ENCODE results near the gene SMTNL2.

SMTNL2 gene

GRCh38 chr17:4583782-4584100 lies 588 bp upstream of the SMTNL2 start:
- no peaks in the 10 kb centered on the region for H3K79me2 ChIP-seq (ENCODE audit: insufficient read depth, low read length)
- no peak overlapping the region for H2AFZ ChIP-seq (ENCODE audit: low read length)
- TF ChIP-seq, protein P1, sequence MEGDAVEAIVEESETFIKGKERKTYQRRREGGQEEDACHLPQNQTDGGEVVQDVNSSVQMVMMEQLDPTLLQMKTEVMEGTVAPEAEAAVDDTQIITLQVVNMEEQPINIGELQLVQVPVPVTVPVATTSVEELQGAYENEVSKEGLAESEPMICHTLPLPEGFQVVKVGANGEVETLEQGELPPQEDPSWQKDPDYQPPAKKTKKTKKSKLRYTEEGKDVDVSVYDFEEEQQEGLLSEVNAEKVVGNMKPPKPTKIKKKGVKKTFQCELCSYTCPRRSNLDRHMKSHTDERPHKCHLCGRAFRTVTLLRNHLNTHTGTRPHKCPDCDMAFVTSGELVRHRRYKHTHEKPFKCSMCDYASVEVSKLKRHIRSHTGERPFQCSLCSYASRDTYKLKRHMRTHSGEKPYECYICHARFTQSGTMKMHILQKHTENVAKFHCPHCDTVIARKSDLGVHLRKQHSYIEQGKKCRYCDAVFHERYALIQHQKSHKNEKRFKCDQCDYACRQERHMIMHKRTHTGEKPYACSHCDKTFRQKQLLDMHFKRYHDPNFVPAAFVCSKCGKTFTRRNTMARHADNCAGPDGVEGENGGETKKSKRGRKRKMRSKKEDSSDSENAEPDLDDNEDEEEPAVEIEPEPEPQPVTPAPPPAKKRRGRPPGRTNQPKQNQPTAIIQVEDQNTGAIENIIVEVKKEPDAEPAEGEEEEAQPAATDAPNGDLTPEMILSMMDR (IDR thresholded peaks at IDR 0.05; ENCODE audit: low read length): peak; percentile 9; the same call in 1 of the 2 replicates
- no peak for TF ChIP-seq EZH2 (IDR thresholded peaks at IDR 0.05; ENCODE audit: borderline replicate concordance, low read length)
- no peak overlapping the region for H3K4me2 ChIP-seq (ENCODE audit: low read length)
- H3F3A ChIP-seq (ENCODE audit: insufficient read depth, low read length): no peaks in the 10 kb centered on the region
- no peaks in the 10 kb centered on the region for H3K9me2 ChIP-seq (ENCODE audit: low read depth, low read length)
- H3K36me3 ChIP-seq (ENCODE audit: insufficient read depth, low read length): no peaks in the 10 kb centered on the region
- H3K4me3 ChIP-seq (ENCODE audit: low read depth, low read length, poor library complexity, severe bottlenecking): no peak overlapping the region
- no peak overlapping the region for H3K9ac ChIP-seq (ENCODE audit: low read length)
- no peaks in the 10 kb centered on the region for H3K9me3 ChIP-seq (ENCODE audit: low read length)
- peaks cover 6% of the 10 kb centered on the region; the same call in 1 of the 2 replicates for H3K27me3 ChIP-seq (ENCODE audit: insufficient read depth, low read length)
- H3K4me1 ChIP-seq (ENCODE audit: insufficient read depth, low read length, severe bottlenecking): no peaks in the 10 kb centered on the region
- no peaks in the 10 kb centered on the region for H4K20me1 ChIP-seq (ENCODE audit: insufficient read depth, low read length)
- no peak overlapping the region for H3K27ac ChIP-seq (ENCODE audit: low read depth, low read length, poor library complexity, severe bottlenecking)

DNA sequence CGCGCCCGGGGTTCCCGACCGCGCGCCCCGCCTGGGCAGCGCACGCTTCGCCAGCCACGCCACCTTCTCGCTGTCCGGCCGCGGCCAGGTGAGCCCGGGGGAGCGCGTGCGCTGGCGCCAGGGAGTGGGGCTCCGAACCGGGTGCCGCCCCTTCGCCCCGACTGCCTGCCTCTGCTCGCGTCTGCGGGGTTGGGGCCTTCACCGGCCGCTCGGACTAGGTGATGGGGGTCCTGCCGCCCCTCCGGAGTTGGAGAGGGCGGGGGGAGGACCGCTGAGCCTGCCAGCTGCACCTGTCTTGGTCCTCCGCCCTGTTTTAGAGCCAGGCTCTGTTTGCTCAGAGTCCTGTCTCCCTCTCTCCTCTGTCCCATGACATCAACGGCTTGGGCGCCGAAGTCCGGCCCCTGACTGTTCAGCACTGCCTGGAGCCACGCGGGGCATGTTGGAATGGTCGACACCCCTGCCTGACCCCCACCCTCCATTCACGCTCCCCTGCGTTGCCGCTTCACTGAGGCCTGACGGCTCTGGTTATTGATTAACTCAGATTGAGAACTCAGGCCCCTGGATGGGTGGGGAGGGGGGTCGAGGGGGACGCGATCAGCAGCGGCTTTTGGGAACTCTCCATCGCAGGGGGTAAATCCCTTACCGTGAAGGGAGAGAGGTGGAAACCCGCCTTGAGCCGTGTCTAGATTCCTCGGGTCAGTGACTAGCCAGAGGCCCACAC lies 748 bp downstream of the SMTNL2 start:
- Histone ChIP-seq H3K4me2 (ENCODE audit: low read length) (no peak overlapping the region), H3K27me3 (ENCODE audit: insufficient read depth, low read length) (peaks cover 11% of the 10 kb centered on the region; the same call in 1 of the 2 replicates), H3K4me3 (ENCODE audit: low read depth, low read length, poor library complexity, severe bottlenecking) (no peak overlapping the region), H3F3A (ENCODE audit: insufficient read depth, low read length) (no peaks in the 10 kb centered on the region), H3K4me1 (ENCODE audit: insufficient read depth, low read length, severe bottlenecking) (no peaks in the 10 kb centered on the region), H3K27ac (ENCODE audit: low read depth, low read length, poor library complexity, severe bottlenecking) (no peak overlapping the region), H4K20me1 (ENCODE audit: insufficient read depth, low read length) (no peaks in the 10 kb centered on the region), H3K9me2 (ENCODE audit: low read depth, low read length) (no peaks in the 10 kb centered on the region), H3K9ac (ENCODE audit: low read length) (no peak overlapping the region), H3K79me2 (ENCODE audit: insufficient read depth, low read length) (no peaks in the 10 kb centered on the region), H3K36me3 (ENCODE audit: insufficient read depth, low read length) (no peaks in the 10 kb centered on the region), H2AFZ (ENCODE audit: low read length) (no peak overlapping the region), H3K9me3 (ENCODE audit: low read length) (no peaks in the 10 kb centered on the region)
- TF ChIP-seq, protein P1 (IDR thresholded peaks at IDR 0.05; ENCODE audit: low read length): no peak
- TF ChIP-seq EZH2 (IDR thresholded peaks at IDR 0.05; ENCODE audit: borderline replicate concordance, low read length): no peak

GRCh38 chr17:4585638-4585994 lies 1.3 kb downstream of the SMTNL2 start:
- Histone ChIP-seq H3K4me1 (ENCODE audit: insufficient read depth, low read length, severe bottlenecking) (no peaks in the 10 kb centered on the region), H3K36me3 (ENCODE audit: insufficient read depth, low read length) (no peaks in the 10 kb centered on the region), H3K9ac (ENCODE audit: low read length) (no peak overlapping the region), H3K27ac (ENCODE audit: low read depth, low read length, poor library complexity, severe bottlenecking) (no peak overlapping the region), H2AFZ (ENCODE audit: low read length) (no peak overlapping the region), H3F3A (ENCODE audit: insufficient read depth, low read length) (no peaks in the 10 kb centered on the region), H3K79me2 (ENCODE audit: insufficient read depth, low read length) (no peaks in the 10 kb centered on the region), H3K9me3 (ENCODE audit: low read length) (no peaks in the 10 kb centered on the region), H3K9me2 (ENCODE audit: low read depth, low read length) (no peaks in the 10 kb centered on the region), H3K4me3 (ENCODE audit: low read depth, low read length, poor library complexity, severe bottlenecking) (no peak overlapping the region), H3K4me2 (ENCODE audit: low read length) (no peak overlapping the region), H4K20me1 (ENCODE audit: insufficient read depth, low read length) (no peaks in the 10 kb centered on the region), H3K27me3 (ENCODE audit: insufficient read depth, low read length) (0 out of 2 replicates have a peak, but pooled peaks cover 12% of the 10 kb centered on the region)
- TF ChIP-seq EZH2 (IDR thresholded peaks at IDR 0.05; ENCODE audit: borderline replicate concordance, low read length): no peak
- TF ChIP-seq, protein P1 (IDR thresholded peaks at IDR 0.05; ENCODE audit: low read length): no peak

Measured in OCI-LY1 (cell line).